ENCODE data around the gene VWDE.

GRCh38 chr7:12423355-12423996, 19.8 kb upstream of the VWDE start:
- no peak for TF ChIP-seq EZH2 (IDR thresholded peaks at IDR 0.05; ENCODE audit: borderline replicate concordance)
- TF ChIP-seq CTCF (IDR thresholded peaks at IDR 0.05; ENCODE audit: poor library complexity): no peak

Measured in hepatocyte (in vitro differentiated cells).